HG03103 (cell line): Measurements from ENCODE around the gene SMC1B.
"Not testable (repeated sequence)": the region's sequence is repeated elsewhere in the genome, so short reads cannot be mapped to it uniquely, and the experiment has no call there.

Experiments used
- ATAC-seq: cut with Tn5 transposase; IDR thresholded peaks from one replicate; pipeline ENCODE4 v1.9.1; 2021; ENCODE audit warnings: low read depth; ENCODE audit not compliant: unreplicated experiment

The SMC1B gene, protein sequence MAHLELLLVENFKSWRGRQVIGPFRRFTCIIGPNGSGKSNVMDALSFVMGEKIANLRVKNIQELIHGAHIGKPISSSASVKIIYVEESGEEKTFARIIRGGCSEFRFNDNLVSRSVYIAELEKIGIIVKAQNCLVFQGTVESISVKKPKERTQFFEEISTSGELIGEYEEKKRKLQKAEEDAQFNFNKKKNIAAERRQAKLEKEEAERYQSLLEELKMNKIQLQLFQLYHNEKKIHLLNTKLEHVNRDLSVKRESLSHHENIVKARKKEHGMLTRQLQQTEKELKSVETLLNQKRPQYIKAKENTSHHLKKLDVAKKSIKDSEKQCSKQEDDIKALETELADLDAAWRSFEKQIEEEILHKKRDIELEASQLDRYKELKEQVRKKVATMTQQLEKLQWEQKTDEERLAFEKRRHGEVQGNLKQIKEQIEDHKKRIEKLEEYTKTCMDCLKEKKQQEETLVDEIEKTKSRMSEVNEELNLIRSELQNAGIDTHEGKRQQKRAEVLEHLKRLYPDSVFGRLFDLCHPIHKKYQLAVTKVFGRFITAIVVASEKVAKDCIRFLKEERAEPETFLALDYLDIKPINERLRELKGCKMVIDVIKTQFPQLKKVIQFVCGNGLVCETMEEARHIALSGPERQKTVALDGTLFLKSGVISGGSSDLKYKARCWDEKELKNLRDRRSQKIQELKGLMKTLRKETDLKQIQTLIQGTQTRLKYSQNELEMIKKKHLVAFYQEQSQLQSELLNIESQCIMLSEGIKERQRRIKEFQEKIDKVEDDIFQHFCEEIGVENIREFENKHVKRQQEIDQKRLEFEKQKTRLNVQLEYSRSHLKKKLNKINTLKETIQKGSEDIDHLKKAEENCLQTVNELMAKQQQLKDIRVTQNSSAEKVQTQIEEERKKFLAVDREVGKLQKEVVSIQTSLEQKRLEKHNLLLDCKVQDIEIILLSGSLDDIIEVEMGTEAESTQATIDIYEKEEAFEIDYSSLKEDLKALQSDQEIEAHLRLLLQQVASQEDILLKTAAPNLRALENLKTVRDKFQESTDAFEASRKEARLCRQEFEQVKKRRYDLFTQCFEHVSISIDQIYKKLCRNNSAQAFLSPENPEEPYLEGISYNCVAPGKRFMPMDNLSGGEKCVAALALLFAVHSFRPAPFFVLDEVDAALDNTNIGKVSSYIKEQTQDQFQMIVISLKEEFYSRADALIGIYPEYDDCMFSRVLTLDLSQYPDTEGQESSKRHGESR

DNA sequence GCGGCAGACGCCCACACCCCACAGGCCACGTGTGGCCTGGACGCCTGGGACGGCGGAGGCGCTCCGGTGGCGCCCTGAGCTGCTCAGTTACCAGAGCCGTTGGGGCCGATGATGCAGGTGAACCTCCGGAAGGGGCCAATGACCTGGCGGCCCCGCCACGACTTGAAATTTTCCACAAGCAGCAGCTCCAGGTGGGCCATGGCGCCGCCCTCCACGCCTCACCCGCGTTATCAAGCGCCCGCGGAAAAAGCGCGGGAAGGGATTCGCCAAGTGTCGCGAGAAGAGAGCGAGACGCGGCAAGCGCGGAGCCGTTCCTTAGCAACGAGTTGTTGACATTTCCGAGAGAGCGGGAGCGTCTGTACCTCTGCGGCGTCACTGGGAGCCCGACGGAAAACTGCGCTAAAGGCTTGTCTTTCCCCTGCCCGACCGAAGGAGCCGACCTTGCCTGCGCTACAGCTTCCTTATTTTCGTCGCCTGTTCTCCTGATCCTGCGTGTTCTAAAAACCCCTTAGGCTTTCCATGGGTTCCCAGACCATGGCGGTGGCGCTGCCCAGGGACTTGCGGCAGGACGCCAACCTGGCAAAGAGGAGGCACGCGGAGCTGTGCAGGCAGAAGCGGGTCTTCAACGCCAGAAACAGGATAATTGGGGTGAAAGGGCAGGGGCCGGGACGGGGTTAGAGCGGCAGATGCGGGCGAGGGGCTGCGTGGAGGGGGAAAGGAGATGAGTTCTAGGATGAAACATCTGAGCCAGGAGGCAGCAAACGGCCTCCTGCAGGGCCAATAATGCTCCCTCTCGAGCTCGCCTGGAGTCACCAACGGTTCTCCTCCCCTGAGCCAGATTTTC lies at the start of gene SMC1B, which contains the start of gene RIBC2:
Gene SMC1B, minus strand, starts transcription at position 232 of the 844 bp plus-strand sequence. Its CDS starts 32 bp downstream, at position 200.
Gene RIBC2, plus strand, starts transcription at position 326 of the 844 bp plus-strand sequence. Its CDS starts 194 bp downstream, at position 520.
- ATAC-seq = no peak

DNA sequence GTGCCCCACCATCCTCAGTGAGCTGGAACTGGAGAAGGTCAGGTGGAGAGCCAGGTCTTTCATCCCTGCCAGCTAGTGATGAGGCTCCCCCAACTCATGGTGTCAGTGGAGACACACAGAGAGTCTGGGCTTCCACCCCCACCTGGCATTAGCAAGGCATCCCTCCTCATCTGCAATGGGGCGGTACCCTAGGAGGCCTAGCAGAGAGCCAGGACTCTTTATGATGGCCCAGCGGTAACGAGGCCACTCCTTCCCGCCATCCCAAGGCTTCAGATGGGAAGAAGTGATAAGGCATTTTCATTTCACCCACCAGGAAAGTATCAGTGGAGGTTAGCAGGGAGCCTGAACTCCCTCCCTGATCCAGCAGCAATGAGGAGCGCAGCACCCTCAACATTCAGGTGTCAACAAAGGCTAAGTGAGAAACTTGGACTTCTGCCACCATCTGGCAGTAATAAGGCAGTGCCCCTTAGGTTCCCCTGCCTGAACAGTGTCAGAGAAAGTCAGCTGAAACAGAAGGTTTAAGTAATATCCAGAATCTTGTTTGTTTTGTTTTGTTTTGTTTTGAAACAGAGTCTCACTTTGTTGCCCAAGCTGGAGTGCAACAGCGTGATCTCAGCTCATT lies 48.7 kb upstream of the SMC1B start:
- no peak for ATAC-seq

DNA sequence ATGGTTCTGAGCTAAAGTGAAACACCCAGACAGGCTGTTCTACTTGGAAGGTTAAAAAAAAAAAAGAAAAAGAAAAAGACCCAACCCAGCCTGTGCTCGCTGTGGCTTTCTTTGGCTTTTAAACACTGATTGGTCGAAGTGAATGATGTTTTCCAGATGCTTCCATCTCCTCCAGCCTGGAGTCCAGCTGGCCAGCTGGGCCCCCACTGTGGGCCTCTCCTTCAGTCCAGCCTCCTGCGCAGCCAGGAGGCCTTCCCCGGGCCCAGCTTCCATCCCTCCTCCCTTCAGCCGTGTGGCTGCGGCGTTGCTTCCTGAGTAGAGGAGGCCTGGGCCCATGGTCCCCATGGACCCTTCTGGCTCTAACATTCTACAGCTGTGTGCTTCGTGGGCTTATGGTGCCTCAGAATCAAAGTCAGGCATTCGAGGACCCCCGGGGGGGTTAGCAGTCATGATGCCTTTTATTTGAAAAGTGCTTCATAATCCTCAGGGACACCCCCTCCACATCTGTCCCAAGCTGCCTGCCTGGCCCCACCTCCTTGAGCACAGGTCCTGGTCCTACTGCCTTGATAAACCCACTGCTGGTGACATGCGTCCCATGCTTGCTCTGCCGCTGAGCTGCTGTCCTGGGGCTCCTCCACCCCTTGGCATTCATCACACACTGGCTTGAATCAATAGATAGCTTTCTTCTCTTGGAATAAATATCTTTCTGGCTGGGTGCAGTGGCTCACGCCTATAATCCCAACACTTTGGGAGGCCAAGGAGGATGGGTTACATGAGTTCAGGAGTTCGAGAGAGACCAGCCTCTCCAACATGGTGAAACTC lies 47.1 kb upstream of the SMC1B start:
- ATAC-seq = no peak

DNA sequence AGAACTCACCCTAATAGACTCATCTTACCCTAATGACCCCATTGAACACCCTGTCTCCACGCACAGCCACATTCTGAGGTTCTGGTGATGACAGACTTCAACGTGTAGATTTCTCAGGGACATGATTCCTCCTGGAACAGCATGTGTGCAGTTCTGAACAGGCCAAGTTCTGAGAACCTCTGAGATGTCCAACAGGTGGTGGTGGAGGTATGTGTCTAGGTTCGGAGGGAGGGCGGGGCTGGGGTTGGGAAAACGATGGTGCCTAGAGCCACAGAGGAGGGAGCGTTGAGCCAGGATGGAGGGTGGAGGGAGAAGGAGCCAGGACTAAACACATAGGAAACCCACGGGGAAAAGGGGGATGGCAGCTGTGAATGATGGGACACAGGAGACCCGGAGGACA lies 45.8 kb upstream of the SMC1B start:
- ATAC-seq = no peak

DNA sequence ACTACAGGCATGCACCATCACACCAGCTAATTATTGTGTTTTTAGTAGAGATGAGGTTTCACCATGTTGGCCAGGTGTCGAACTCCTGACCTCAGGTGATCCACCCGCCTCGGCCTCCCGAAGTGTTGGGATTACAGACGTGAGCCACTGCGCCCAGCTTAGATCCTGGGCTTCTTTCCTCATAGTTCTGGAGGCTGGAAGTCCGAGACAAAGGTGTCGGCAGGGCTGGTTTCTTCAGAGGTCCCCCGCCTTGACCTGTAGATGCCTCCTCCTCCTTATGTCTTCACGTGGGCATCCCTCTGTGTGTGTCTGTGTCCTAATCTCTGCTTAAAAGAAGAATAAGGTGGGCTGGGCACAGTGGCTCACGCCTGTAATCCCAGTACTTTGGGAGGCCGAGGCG lies 45.1 kb upstream of the SMC1B start:
- ATAC-seq = no peak

DNA sequence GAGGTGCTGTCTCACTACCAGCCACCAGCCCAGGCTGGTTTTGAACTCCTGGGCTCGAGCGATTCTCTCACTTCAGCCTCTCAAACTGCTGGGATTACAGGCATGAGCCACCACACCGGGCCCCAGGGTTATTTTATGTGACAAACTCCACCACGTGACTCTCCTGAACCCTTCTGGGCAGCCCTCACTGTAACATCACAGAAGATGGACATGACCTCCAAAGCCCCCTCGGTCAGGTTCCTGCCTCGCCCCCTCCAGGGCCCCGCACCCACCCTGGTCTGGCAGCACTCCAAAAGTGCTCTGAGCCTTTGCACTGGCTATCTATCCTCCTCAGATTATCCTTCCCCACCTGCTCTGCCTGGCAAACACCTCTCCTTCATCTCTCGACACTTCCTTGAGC lies 43.4 kb upstream of the SMC1B start:
- no peak for ATAC-seq

DNA sequence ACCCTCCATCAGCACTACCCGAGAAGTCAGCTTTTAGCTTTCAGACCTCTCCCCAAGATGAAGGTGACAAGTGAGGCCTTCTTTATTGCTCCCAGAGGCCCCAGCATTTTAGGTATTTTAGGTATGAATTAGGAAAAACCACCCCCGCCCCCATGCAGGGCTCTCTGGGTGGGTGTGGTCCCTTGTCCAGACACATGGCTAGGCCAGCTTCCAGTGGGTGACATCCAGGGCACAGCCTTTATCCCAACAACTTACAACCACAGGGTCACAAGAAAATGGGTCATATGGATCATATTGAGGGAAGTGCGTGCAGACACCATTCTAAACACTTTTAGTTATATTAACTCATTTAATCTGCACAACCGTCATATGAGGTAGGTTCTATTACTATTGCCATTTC lies 42.2 kb upstream of the SMC1B start:
- ATAC-seq = no peak

DNA sequence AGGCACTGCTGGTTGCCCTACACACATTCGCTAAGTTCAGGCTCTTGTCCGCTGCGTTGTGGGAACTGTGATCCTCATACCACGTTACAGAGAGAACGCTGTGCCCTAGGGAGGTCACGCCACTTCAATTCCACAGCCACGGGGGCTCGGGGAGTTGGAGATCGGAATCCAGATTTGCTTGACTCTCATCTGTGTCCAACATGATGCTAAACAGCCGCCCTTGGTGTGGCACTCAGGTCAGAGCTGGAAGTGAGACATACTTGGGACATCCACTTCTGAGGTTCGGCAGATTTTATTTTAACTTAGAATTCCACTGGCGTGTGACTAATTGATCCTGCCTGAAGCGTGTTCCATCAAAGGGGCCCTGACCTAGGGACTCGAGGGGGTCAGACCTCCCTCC lies 41.8 kb upstream of the SMC1B start:
- no peak for ATAC-seq

DNA sequence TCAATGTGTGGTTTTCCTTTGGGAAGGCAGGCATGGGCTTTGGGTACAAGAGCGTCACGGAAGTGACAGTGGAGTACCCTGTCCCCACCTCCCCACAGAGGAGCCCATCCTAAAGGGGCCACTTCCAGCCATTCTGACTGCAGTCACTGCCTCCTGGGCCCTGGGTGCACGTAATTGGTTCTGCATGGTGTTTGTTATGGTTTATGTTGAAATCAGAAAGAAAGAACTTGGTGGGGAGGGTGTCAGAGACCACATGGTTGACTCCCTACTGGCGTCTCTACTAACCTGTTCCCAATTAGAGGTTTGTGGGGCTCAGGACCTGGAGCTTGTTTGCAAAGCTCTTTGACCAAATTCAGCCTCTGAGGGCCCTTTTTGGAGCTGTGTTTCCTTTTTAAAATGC lies 40.9 kb upstream of the SMC1B start:
- no peak for ATAC-seq

DNA sequence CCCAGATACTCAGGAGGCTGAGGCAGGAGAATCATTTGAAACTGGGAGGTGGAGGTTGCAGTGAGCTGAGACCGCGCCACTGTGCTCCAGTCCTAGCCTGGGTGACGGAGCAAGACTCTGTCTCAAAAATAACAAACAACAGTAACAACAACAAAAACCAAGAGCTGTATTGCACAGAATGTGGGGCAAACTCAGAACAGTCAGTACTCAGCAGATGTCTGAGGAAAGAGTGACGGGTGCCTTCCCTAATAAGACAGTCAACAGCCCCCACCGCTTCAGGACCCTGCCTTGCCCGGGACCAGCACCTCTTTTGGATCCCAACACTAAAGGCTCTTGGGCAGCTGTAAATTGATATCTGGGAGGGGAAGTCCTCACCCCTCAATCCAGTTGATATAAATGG lies 40.4 kb upstream of the SMC1B start:
- no peak for ATAC-seq

DNA sequence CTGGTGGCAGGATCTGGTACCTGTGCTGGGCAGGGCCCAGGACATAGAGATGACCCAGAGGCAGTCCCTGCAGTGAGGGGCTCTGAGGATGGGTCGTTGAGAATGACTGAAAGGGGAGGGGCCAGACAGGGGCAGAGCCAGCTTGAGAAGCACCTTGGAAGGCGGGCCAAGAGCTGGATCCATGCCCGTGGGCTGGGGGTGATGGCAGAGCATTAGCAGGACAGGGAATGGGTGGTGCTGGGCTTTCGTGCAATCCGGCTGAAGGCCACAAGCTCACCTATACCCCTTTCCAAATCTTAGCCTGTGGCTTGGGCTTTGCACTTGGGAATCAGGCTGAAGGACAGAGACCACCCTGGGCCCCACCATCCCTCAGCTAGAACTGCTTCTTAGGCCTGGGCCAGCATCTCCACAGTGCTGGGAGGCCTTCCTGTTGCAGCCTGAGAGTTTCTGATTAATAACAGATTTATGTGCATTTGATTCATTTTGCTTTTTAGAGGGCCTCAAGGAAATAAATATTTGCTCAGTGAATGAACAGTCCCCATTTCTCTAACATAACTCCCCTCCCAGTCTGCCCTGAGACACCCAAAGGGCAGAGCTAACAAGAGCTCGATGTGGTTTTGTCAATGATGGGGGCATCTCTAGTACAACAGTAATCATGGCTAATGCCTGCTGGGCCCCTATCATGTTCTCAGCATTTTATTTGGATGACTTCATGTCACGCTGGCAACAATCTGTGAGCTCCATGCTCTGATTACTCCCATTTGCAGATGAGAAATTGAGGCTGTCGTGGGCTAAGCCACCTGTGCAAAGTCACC lies 39.4 kb upstream of the SMC1B start:
- ATAC-seq = no peak

DNA sequence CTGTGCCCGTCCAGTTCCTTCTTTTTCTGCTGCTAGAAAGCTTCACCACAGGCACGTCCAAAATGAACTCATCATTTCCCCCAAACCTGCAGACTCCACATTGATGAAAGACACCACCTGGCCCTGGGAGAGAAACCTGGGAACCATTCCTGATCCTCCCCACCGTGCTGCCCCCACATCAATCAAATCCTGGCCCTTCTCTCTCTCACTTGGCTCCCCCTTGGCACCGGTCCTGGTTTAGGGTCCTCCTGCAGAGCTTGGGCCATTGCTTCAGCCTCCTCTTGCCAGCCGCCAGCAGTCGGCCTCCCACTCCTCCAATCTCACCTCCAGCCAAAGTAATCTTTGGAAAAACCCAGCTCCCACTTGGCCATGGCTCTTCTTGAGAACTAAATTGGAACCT lies 38.6 kb upstream of the SMC1B start:
- no peak for ATAC-seq

DNA sequence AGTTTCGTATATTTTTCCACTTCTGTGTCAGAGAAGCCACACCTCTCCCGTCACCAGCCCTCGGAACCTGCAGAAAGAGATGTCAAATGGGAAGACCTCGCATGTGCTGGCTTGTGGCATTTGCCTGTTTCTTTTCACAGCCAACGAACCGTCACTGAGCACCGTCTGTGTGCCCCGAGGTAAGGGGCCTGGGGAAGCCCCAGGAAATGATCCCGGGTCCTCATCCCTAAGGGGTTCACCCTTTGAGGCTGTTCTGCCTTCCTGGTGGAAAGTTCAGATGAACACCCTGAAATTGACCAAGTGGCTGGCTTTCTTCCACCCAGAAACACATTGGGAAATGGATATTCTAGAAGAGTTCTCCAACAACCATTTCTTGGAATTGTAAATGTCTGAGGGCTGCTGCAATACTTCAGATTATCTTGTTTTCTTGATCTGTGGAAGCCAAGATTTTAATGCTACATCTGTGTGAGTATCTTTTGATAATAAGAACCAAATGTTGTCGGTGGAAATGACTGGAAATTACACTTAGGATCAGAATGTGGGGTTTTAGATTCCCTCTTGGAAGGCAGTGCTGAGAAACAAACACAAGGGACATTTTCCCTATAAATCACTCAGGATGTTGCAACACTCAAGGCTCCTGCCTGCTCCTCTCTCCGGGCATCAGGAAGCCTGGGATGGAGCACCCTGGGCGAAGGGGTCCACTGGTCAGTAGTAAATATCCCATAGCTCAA lies 37.7 kb upstream of the SMC1B start:
- no peak for ATAC-seq

DNA sequence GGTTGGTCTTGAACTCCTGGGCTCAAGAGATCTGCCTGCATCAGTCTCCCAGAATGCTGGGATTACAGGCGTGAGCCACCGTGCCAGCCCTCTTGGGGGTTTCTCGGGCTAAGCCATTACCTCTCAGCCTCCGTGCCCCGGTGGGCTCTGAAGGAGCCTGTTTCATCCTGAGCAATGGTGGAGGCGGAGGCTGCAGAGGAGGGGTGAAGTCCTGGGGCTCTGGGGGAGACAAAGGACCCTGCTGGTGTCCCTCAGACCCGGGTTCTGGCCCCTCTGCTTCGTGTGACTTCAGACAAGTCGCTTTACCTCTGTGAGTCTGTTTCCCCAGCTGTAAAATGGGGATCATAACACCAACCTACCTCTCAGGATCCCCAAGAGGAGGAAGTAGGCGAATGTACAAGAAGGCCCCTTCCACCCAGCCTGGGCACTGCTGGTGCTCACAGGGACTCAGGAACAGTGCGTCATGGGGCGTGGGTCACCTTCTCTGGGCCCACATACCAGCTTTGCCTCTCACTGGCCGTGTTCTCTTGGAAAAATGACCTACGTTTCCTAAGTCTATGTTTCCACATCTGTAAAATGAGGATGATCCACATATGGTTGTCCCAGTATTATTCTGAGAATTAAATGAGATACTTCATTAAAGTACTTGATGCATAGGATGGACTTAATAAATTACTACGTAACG lies 36.8 kb upstream of the SMC1B start:
- no peak for ATAC-seq

DNA sequence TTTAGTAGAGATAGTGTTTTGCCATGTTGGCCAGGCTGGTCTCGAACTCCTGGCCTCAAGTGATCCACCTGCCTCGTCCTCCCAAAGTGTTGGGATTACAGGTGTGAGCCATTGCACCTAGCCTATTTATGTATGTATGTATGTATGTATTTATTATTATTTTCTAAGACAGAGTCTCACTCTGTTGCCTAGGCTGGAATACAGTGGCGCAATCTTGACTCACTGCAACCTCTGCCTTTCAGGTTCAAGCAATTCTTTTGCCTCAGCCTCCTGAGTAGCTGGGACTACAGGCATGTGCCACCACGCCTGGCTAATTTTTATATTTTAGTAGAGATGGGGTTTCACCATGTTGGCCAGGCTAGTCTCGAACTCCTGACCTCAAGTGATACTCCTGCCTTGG lies 36.0 kb upstream of the SMC1B start:
- ATAC-seq = not testable (repeated sequence)

DNA sequence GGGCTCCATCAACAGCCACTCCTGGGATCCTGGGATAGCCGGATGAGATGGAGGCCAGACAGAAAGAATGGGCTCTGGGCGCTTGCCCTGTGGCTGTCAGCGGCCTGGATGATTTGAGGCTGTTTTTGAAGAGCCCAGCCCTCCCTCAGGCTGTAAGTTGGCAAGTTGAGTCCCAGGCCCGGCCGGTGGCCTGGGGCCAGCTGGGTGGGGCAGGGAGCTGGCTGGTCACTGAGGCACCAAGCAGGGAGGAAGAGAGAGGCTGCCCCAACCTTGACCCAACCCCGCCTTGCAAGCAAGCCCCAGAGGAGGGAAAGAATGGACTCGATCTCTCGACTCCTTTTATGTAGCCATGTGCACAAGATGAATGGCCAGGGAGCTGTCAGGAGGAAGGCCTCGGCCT lies 35.0 kb upstream of the SMC1B start:
- ATAC-seq = no peak

DNA sequence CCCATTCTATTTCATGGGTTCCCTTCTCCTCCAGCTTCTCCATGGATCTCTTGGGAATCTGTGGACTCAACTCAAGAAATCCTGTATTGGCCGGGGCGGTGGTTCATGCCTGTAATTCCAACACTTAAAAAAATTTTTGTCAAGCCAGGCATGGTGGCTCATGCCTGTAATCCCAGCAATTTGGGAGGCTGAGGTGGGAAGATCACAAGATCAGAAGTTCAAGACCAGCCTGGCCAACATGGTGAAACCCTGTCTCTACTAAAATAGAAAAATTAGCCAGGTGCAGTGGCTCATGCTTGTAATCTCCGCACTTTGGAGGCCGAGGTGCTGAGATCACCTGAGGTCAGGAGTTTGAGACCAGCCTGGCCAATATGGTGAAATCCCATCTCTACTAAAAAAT lies 34.2 kb upstream of the SMC1B start:
- not testable (repeated sequence) for ATAC-seq
